ENCODE results near the gene HSPB7. TPM values are rescaled to one million over a fixed set of nuclear protein-coding genes. Genes with fewer than 3 reads are reported as not detected.

HSPB7 gene
- total and polyA plus RNA-seq, 2 of the 8 experiments (the other 6 are each of a cell fraction or from before 2014, with no cell fraction given): not detected

GRCh38 chr1:15970911-15971310 is 46.9 kb downstream of the HSPB7 start:
- H3K27me3 ChIP-seq (replicated peaks in 1 of 4; ENCODE audit: control insufficient read depth in 3 of 4, extremely low read depth in 1 of 4, insufficient read depth in 3 of 4, low read length in 3 of 4): no peaks in the 10 kb centered on the region
- H2BK120ac ChIP-seq (replicated peaks; ENCODE audit: low read depth, low read length): no peak overlapping the region
- H3K23me2 ChIP-seq (ENCODE audit: low read depth, low read length): no peaks in the 10 kb centered on the region
- peaks cover 0 to 4% (median 0%) of the 10 kb centered on the region in 4 experiments; a peak in 1 of 7 replicates for H3K4me1 ChIP-seq (replicated peaks in 1 of 4; ENCODE audit: control insufficient read depth in 3 of 4, insufficient read depth in 4 of 4, low read length in 3 of 4)
- no peak overlapping the region for H4K5ac ChIP-seq (ENCODE audit: insufficient read length, low read depth, low read length)
- no peak overlapping the region for H2AFZ ChIP-seq (ENCODE audit: low read length)
- no peak overlapping the region for H3K14ac ChIP-seq (ENCODE audit: insufficient read length)
- H4K8ac ChIP-seq (ENCODE audit: extremely low read depth, insufficient read depth, low read length): no peak overlapping the region
- H3K4ac ChIP-seq (replicated peaks; ENCODE audit: insufficient read length, low read depth, low read length): no peak overlapping the region
- CTCF ChIA-PET (ENCODE audit: partially characterized antibody): no interaction called here
- H3K36me3 ChIP-seq (ENCODE audit: control insufficient read depth in 2 of 4, insufficient read depth in 4 of 4, low read length in 3 of 4): peaks cover 0 to 16% (median 8%) of the 10 kb centered on the region in 4 experiments; a peak in 6 of 8 replicates
- peaks cover 0 to 4% of the 10 kb centered on the region in 2 experiments for H4K20me1 ChIP-seq (replicated peaks in 1 of 2; ENCODE audit: control insufficient read depth in 1 of 2, insufficient read depth in 2 of 2, low read length in 2 of 2)
- H2BK15ac ChIP-seq (ENCODE audit: low read length): no peak overlapping the region
- peaks cover 0 to 12% of the 10 kb centered on the region in 2 experiments; a peak in 2 of 4 replicates for H3K79me2 ChIP-seq (ENCODE audit: control insufficient read depth in 1 of 2, insufficient read depth in 2 of 2, low read length in 2 of 2)
- H3K56ac ChIP-seq (replicated peaks; ENCODE audit: insufficient read length, low read depth, low read length): no peak overlapping the region
- H3K18ac ChIP-seq (ENCODE audit: extremely low read depth, low read length): no peak overlapping the region
- H3K4me2 ChIP-seq (ENCODE audit: insufficient read depth in 1 of 2, low read depth in 2 of 2, low read length in 2 of 2): no peak overlapping the region
- H2BK20ac ChIP-seq (ENCODE audit: low read length): no peak overlapping the region
- DNase-seq (ENCODE audit: low read depth in 1 of 2, low spot score in 2 of 2) (no peak), FAIRE-seq (no peak)
- H3K4me3 ChIP-seq (ENCODE audit: extremely low read depth in 1 of 4, insufficient read depth in 2 of 4, low read depth in 3 of 4, low read length in 4 of 4): no peak overlapping the region
- POLR2A ChIA-PET (ENCODE audit: partially characterized antibody): no interaction called here
- peaks cover 8% of the 10 kb centered on the region for H3K79me1 ChIP-seq (ENCODE audit: low read depth, low read length)
- no peak overlapping the region for H2AK5ac ChIP-seq (ENCODE audit: low read depth, low read length)
- TF ChIP-seq SIN3A (conservative IDR thresholded peaks at IDR 0.05 in 1 of 2, IDR thresholded peaks at IDR 0.05 in 1 of 2; ENCODE audit: low read depth in 1 of 2, low read length in 2 of 2) (no peak), RBBP5 (IDR thresholded peaks at IDR 0.05; ENCODE audit: borderline replicate concordance, low read depth, low read length) (no peak), SP2 (IDR thresholded peaks at IDR 0.05; ENCODE audit: low read length) (no peak), CTBP2 (IDR thresholded peaks at IDR 0.05; ENCODE audit: borderline replicate concordance, insufficient read depth, insufficient read length, low read length) (no peak), ASH2L (IDR thresholded peaks at IDR 0.05; ENCODE audit: low read length) (no peak), RNF2 (IDR thresholded peaks at IDR 0.05; ENCODE audit: borderline replicate concordance, low read depth, low read length, missing control alignments, poor library complexity, severe bottlenecking) (no peak), CHD1 (IDR thresholded peaks at IDR 0.05; ENCODE audit: low read depth, low read length) (no peak)
- H3K9ac ChIP-seq (replicated peaks in 1 of 4; ENCODE audit: extremely low read depth in 1 of 4, low read depth in 3 of 4, low read length in 3 of 4): no peak overlapping the region
- H2BK5ac ChIP-seq (ENCODE audit: low read depth, low read length): no peak overlapping the region
- H2BK12ac ChIP-seq (ENCODE audit: low read depth, low read length): no peak overlapping the region
- peaks cover 12 to 13% of the 10 kb centered on the region in 2 experiments for H3K9me3 ChIP-seq (ENCODE audit: insufficient read depth in 2 of 2, low read depth in 1 of 2, low read length in 1 of 2)
- H3K23ac ChIP-seq (ENCODE audit: insufficient read length): no peak overlapping the region
- H3K27ac ChIP-seq (ENCODE audit: low read depth, low read length): no peak overlapping the region
- no peak overlapping the region for H4K91ac ChIP-seq (replicated peaks; ENCODE audit: insufficient read length, low read length)
